Glutamatergic neuron (in vitro differentiated cells): ENCODE measurements around the gene E4F1. TPM values are rescaled to one million over a fixed set of nuclear protein-coding genes. Genes with fewer than 3 reads are reported as not detected.

Experiments
- DNase-seq: peaks from one replicate; pipeline ENCODE4 v3.0.0; 2022
- H3K27ac Mint-ChIP-seq: one replicate; pipeline ENCODE4 v1.8.0; 2020; ENCODE audit warnings: mild to moderate bottlenecking, mixed read lengths, inconsistent platforms; ENCODE audit not compliant: unreplicated experiment
- H3K27me3 Mint-ChIP-seq: one replicate; pipeline ENCODE4 v1.8.0; 2020; ENCODE audit warnings: mild to moderate bottlenecking, moderate library complexity, mixed read lengths, inconsistent platforms; ENCODE audit not compliant: unreplicated experiment
- H3K36me3 Mint-ChIP-seq: one replicate; pipeline ENCODE4 v1.8.0; 2020; ENCODE audit warnings: mild to moderate bottlenecking, mixed read lengths, inconsistent platforms; ENCODE audit not compliant: unreplicated experiment
- H3K4me1 Mint-ChIP-seq: one replicate; pipeline ENCODE4 v1.8.0; 2020; ENCODE audit warnings: mild to moderate bottlenecking, low read depth, mixed read lengths, inconsistent platforms; ENCODE audit not compliant: unreplicated experiment
- H3K4me3 Mint-ChIP-seq: one replicate; pipeline ENCODE4 v1.8.0; 2020; ENCODE audit warnings: mild to moderate bottlenecking, mixed read lengths, inconsistent platforms; ENCODE audit not compliant: unreplicated experiment
- H3K9me3 Mint-ChIP-seq: one replicate; pipeline ENCODE4 v1.8.0; 2020; ENCODE audit warnings: mild to moderate bottlenecking, moderate library complexity, mixed read lengths, inconsistent platforms; ENCODE audit not compliant: unreplicated experiment
- total RNA-seq: library from RNA; stranded (reverse); fragmentation: NEBNext Ultra II Directional; extraction: Animal tissue kit (Norgen Biotek cat#: 25700); gene quantifications from one replicate; pipeline ENCODE4 v1.2.1, GENCODE V29; 2021; ENCODE audit not compliant: unreplicated experiment
- TF ChIP-seq, protein P1 (sequence below): fragments of 200-600 bp; sonication (generic); IDR thresholded peaks from one replicate; pipeline ENCODE4 v1.5.0; 2021; ENCODE audit not compliant: partially characterized antibody, unreplicated experiment

Gene E4F1
- total RNA-seq, 1 donor from 2014 or later: 53.4 TPM

DNA sequence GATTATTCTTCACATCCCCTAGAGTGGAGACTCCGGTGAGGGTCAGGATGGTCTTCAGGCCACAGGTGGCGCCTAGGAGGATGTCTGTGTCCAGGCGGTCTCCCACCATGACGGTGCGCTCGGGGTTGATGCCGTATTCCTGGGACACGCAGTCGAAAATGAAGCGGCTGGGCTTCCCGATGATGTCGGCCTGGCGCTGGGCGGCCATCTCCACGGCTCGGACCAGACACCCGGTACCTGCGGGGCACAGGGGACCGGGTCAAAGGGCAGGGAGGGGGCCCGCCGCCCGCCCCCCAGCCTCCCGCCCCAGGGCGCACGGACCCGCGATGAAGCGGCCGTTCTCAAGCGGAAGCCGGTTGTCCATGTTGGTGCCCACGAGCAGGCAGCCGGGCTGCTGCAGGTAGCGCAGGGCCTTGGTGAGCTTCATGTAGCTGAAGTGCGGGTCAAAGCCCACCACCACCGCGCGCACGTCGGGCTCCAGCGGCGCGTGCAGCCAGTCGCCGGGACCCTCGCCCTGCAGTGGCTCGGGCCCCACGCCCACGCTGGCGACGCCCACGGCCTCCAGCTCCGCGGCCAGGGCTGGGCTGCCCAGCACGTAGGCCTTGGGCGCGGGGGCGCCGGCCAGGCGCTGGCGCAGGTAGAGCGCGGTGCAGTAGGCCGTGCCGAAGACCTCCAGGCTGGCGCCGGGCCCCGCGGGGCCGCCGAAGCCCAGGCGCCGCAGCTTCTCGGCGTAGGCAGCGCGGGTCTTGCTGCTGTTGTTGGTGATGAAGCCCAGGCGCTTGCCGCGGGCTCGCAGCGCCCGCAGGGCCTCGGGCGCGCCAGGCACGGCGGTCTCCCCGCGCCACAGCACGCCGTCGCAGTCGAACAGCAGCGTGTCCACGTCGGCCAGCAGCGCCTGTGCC, 9.3 kb upstream of the E4F1 start:
- H3K27me3 Mint-ChIP-seq: peaks cover 10% of the 10 kb centered on the region
- H3K4me3 Mint-ChIP-seq: peak overlapping the region; percentile 83
- peak overlapping the region; percentile 18 for H3K27ac Mint-ChIP-seq
- H3K9me3 Mint-ChIP-seq: peaks cover 2% of the 10 kb centered on the region
- TF ChIP-seq, protein P1, sequence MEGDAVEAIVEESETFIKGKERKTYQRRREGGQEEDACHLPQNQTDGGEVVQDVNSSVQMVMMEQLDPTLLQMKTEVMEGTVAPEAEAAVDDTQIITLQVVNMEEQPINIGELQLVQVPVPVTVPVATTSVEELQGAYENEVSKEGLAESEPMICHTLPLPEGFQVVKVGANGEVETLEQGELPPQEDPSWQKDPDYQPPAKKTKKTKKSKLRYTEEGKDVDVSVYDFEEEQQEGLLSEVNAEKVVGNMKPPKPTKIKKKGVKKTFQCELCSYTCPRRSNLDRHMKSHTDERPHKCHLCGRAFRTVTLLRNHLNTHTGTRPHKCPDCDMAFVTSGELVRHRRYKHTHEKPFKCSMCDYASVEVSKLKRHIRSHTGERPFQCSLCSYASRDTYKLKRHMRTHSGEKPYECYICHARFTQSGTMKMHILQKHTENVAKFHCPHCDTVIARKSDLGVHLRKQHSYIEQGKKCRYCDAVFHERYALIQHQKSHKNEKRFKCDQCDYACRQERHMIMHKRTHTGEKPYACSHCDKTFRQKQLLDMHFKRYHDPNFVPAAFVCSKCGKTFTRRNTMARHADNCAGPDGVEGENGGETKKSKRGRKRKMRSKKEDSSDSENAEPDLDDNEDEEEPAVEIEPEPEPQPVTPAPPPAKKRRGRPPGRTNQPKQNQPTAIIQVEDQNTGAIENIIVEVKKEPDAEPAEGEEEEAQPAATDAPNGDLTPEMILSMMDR: no peak
- no peaks in the 10 kb centered on the region for H3K36me3 Mint-ChIP-seq
- peaks cover 11% of the 10 kb centered on the region for H3K4me1 Mint-ChIP-seq
- no peak for DNase-seq

DNA sequence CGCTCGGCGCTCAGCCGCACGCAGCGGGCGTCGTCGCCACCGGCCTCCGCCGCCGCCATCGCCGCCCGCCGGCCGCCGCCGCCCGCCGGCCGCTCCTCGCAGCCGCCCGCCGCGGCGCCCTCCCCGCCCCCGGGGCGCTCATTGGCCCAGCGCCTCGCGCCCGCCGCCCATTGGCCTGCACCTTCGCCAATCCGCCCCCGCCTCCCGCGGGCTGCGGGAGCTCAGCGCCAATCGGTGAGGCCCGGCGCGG, 8.7 kb upstream of the E4F1 start, which contains the start of gene PGP:
Gene PGP (minus strand): TSS at position 122 of the 250 bp plus-strand sequence. CDS start 63 bp downstream, at position 59.
- Mint-ChIP-seq H3K9me3 (peaks cover 2% of the 10 kb centered on the region), H3K27ac (peak within 1 kb of the TSS; percentile 96), H3K4me3 (peak within 1 kb of the TSS; percentile 94), H3K4me1 (peaks cover 11% of the 10 kb centered on the region), H3K36me3 (no peaks in the 10 kb centered on the region), H3K27me3 (peaks cover 10% of the 10 kb centered on the region)
- DNase-seq: no peak
- TF ChIP-seq, protein P1: no peak

DNA sequence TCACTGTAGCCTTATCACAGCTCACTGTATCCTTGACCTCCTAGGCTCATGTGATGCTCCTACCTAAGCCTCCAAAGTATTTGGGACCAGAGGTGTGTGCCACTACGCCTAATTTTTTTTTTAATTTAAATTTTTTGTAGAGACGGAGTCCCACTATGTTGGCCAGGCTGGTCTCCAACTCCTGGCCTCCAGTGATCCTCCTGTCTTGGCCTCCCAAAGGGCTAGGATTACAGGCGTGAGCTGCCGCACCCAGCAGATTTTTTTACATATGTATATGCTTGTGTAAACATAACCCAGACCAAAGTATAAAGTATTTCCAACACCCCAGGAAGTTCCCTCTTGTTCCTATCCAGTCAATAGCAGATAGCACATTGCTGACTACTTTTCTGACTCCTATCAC, 7.1 kb upstream of the E4F1 start:
- Mint-ChIP-seq H3K27ac (no peak overlapping the region), H3K36me3 (no peaks in the 10 kb centered on the region), H3K4me3 (peak overlapping the region; percentile 49), H3K27me3 (peaks cover 19% of the 10 kb centered on the region), H3K4me1 (peaks cover 11% of the 10 kb centered on the region), H3K9me3 (peaks cover 4% of the 10 kb centered on the region)
- TF ChIP-seq, protein P1: no peak
- DNase-seq: no peak

DNA sequence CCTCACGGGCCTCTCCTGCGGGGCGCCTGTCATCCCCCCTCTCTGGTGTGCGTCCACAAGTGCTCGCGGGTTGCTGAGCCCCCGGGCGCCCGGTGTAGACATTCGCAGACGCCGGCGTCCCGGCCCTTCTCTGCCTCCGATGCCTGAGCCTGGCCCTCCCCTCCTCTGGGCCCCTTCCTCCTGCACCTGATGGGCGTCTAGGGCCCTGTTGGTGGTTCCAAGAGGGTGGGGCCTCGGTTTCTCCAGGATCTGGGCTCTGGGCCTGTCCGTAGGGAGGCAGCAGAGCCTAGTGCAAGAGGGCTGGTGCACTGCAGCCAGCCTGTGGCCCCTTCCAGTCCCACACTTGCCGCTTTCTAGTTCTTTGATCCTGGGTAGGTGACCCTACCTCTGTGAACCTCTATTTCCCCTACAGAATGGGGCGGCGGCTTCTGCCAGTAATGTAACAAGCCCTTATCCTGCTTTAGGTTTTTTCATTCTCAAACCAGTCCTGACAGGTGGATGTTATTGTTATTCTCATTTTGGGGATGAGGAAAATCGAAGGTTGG, 623 bp downstream of the E4F1 start:
- TF ChIP-seq, protein P1: no peak
- peaks cover 7% of the 10 kb centered on the region for H3K9me3 Mint-ChIP-seq
- peaks cover 14% of the 10 kb centered on the region for H3K27me3 Mint-ChIP-seq
- H3K27ac Mint-ChIP-seq: peak overlapping the region; percentile 68
- H3K4me3 Mint-ChIP-seq: peak overlapping the region; percentile 82
- no peaks in the 10 kb centered on the region for H3K36me3 Mint-ChIP-seq
- peaks cover 3% of the 10 kb centered on the region for H3K4me1 Mint-ChIP-seq
- no peak for DNase-seq

DNA sequence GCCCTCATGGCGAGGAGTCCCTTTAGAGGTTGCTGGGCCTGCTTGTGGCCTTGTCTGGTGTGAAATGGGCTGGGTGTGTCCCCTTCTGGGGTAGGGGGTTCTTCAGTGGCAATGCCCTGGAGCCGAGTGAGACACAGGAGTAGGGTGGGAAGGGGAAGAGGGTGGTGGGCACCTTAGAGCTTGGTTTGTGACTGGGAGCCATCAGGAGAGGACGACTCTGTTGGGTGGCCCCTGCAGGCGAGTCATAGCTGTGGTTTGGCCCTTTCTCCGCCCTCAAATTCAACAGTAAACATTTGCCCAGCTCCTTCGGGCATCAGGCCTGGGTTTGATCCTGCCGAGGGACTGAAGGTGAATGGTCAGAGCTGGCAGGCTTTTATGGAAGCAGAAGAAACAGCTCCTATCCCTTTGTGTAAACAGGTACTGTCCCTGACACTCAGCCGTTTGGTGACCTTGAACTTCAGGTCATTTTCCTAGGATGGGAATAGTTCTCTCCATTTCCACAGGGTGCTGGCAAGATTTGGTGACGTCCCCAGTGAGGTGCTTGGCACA, 2.9 kb downstream of the E4F1 start:
- Mint-ChIP-seq H3K9me3 (peaks cover 7% of the 10 kb centered on the region), H3K36me3 (no peaks in the 10 kb centered on the region), H3K27ac (no peak overlapping the region), H3K4me1 (peaks cover 3% of the 10 kb centered on the region), H3K4me3 (peak overlapping the region; percentile 25), H3K27me3 (peaks cover 9% of the 10 kb centered on the region)
- DNase-seq: no peak
- TF ChIP-seq, protein P1: no peak
